Activated naive CD8-positive, alpha-beta T cell treated with anti-CD3 and anti-CD28 coated beads, Interleukin-2, amount 10 ng/mL, durations not matched to agents 7 days and 5 days (primary cell): ENCODE results near the gene LTO1. TPM values are rescaled to one million over a fixed set of nuclear protein-coding genes. Genes with fewer than 3 reads are reported as not detected.

Source experiments
- ATAC-seq: fragments of 150-1000 bp; cut with Tn5 transposase; one replicate; pipeline ENCODE4 v1.10.0; 2021; ENCODE audit warnings: low read depth, moderate library complexity
- POLR2A ChIA-PET: fragments of 350-600 bp; sonication (Branson Sonifier 250); formaldehyde crosslinking; loops from one replicate; lab custom pipeline; 2021; ENCODE audit warnings: antibody characterized with exemption; lab: Charles Lee
- DNase-seq: peaks from one replicate; pipeline ENCODE4 v3.0.0; 2021
- H3K27ac Mint-ChIP-seq: one replicate; pipeline ENCODE4 v1.8.0; 2022; ENCODE audit warnings: mild to moderate bottlenecking, mixed read lengths
- H3K27me3 Mint-ChIP-seq: one replicate; pipeline ENCODE4 v1.8.0; 2022; ENCODE audit warnings: mild to moderate bottlenecking, moderate library complexity, mixed read lengths
- H3K36me3 Mint-ChIP-seq: one replicate; pipeline ENCODE4 v1.8.0; 2021; ENCODE audit warnings: mild to moderate bottlenecking, mixed read lengths
- H3K4me1 Mint-ChIP-seq: one replicate; pipeline ENCODE4 v1.8.0; 2021; ENCODE audit warnings: mixed read lengths
- H3K4me3 Mint-ChIP-seq: one replicate; pipeline ENCODE4 v1.8.0; 2022; ENCODE audit warnings: mild to moderate bottlenecking, moderate library complexity, mixed read lengths
- H3K9me3 Mint-ChIP-seq: one replicate; pipeline ENCODE4 v1.8.0; 2021; ENCODE audit warnings: mixed read lengths
- total RNA-seq, 2 experiments: library from RNA; stranded (reverse); gene quantifications; one replicate each; pipeline ENCODE4 v1.2.3, GENCODE V29; 2021

LTO1 gene
- total RNA-seq, 2 experiments from 2014 or later = 35.0 to 37.1 TPM

DNA sequence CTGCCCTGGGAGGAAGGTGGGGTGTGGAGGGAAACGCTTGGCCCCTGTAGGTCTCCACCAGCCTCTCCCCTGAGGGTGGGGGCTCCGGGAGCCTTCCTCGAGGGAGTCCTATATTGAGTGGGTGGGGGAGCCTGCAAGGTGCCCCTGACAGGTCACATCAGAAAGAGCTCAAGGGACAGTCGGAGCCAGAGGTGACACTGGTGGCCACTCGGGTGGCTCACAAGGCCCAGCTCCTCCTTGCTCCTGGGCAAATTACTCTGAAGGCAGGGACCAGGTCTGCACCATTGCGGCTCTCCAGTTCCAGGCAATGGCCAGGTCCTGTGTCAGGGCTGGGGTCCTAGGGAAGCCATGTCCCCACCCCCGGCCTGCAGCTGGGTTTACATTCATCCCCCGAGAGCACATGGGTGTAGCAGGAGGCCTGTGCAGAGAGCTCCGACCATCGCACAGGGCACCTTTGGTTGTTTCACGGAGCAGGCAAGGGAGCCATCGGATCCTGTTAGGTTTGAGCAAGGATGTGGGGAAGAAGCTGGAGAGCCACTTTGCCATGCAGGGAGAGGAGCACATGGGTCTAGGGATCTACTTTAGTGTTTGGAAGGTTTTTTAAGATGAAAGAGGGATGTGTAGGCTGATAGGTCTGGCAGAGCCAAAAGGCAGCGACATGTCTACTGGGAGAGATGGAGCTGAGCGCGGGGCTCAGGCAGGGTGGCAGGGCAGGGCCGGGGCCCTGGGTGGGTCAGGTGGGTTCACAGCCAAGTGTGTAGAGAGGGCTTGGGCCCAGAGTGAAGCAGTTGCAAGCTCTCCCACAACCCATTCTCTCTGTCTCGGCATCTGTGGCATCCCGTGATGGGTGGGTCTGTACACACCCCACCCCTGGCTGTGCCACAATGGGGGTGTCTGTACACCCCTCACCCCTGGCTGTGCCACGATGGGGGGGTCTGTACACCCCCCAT lies 19.4 kb downstream of the LTO1 start:
- H3K27me3 Mint-ChIP-seq = no peaks in the 10 kb centered on the region
- H3K9me3 Mint-ChIP-seq = no peaks in the 10 kb centered on the region
- no peak for DNase-seq
- POLR2A ChIA-PET = no interaction called here
- H3K4me3 Mint-ChIP-seq = no peak overlapping the region
- H3K36me3 Mint-ChIP-seq = no peaks in the 10 kb centered on the region
- H3K4me1 Mint-ChIP-seq = peaks cover 2% of the 10 kb centered on the region
- no peak overlapping the region for H3K27ac Mint-ChIP-seq
- no peak for ATAC-seq

DNA sequence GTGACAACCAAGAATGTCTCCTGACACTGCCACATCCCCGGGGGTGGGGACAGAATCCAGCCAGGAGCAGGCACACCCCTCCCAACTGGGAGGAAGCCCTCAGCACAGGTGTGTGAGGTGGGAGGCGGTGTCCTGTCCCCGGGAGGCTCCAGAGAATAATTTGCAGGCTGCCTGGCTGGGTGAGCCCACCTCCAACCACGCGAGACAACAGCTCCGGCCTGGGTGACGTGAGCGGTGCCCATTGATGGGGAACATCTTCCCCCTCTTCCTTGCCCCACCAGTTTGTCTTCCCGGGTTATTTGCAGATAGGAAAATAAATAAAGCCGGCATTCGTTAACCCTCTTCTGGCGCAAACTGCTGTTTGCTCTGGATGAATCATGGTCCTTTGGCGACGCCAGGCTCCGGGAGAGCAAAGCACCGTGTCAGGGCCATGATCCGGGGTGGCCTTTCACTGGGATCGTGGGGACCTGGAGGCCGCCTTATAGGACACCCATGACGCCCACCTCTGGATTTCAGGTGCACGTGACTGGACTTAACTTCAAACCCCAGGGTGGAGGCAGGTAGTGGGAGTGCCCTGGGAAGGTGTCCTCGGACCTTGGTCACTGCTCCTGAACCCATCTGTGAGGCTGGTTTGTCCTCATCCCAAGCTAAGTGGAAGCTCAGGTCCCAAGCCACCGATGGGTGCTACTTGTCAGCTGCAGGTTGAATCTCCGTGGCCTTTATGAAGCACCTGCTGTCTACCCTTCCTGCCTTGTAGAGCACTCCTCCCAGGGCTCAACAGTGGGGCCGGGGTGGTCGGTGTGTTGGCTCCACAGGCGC lies 20.3 kb downstream of the LTO1 start:
- H3K9me3 Mint-ChIP-seq = no peaks in the 10 kb centered on the region
- DNase-seq (no peak), ATAC-seq (no peak)
- H3K36me3 Mint-ChIP-seq = no peaks in the 10 kb centered on the region
- H3K4me1 Mint-ChIP-seq = peaks cover 2% of the 10 kb centered on the region
- no peak overlapping the region for H3K27ac Mint-ChIP-seq
- no peak overlapping the region for H3K4me3 Mint-ChIP-seq
- POLR2A ChIA-PET = no interaction called here
- no peaks in the 10 kb centered on the region for H3K27me3 Mint-ChIP-seq

DNA sequence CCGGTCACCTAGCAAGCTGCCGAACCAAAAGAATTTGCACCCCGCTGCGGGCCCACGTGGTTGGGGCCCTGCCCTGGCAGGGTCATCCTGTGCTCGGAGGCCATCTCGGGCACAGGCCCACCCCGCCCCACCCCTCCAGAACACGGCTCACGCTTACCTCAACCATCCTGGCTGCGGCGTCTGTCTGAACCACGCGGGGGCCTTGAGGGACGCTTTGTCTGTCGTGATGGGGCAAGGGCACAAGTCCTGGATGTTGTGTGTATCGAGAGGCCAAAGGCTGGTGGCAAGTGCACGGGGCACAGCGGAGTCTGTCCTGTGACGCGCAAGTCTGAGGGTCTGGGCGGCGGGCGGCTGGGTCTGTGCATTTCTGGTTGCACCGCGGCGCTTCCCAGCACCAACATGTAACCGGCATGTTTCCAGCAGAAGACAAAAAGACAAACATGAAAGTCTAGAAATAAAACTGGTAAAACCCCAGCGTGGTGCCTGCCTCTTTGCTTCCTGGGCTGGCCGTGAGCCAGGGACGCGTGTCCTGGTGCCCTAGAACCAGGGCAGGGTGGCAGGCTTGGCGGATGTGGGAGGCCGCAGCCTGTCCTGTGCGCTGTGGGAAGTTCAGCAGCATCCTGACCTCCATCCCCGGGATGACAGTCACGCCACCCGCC lies 21.0 kb downstream of the LTO1 start:
- DNase-seq (no peak), ATAC-seq (no peak)
- no peaks in the 10 kb centered on the region for H3K9me3 Mint-ChIP-seq
- no peak overlapping the region for H3K27ac Mint-ChIP-seq
- H3K36me3 Mint-ChIP-seq = no peaks in the 10 kb centered on the region
- peaks cover 2% of the 10 kb centered on the region for H3K4me1 Mint-ChIP-seq
- H3K27me3 Mint-ChIP-seq = no peaks in the 10 kb centered on the region
- no peak overlapping the region for H3K4me3 Mint-ChIP-seq
- POLR2A ChIA-PET = no interaction called here

DNA sequence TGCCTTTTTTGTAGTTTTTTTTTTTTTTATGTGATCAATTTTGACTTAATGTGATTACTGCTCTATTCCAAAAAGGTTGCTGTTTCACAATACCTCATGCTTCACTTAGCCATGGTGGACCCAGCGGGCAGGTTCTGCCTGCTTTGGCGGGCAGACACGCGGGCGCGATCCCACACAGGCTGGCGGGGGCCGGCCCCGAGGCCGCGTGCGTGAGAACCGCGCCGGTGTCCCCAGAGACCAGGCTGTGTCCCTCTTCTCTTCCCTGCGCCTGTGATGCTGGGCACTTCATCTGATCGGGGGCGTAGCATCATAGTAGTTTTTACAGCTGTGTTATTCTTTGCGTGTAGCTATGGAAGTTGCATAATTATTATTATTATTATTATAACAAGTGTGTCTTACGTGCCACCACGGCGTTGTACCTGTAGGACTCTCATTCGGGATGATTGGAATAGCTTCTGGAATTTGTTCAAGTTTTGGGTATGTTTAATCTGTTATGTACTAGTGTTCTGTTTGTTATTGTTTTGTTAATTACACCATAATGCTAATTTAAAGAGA lies 21.7 kb downstream of the LTO1 start:
- POLR2A ChIA-PET = no interaction called here
- Mint-ChIP-seq H3K27me3 (no peaks in the 10 kb centered on the region), H3K9me3 (no peaks in the 10 kb centered on the region), H3K4me3 (no peak overlapping the region), H3K4me1 (peaks cover 2% of the 10 kb centered on the region), H3K27ac (no peak overlapping the region), H3K36me3 (no peaks in the 10 kb centered on the region)
- no peak for ATAC-seq
- DNase-seq = no peak

- H3K4me1 Mint-ChIP-seq = peaks cover 2% of the 10 kb centered on the region
- H3K36me3 Mint-ChIP-seq = no peaks in the 10 kb centered on the region
- no peaks in the 10 kb centered on the region for H3K27me3 Mint-ChIP-seq
- H3K9me3 Mint-ChIP-seq = no peaks in the 10 kb centered on the region
- DNase-seq = no peak
- H3K4me3 Mint-ChIP-seq = no peak overlapping the region
- no peak overlapping the region for H3K27ac Mint-ChIP-seq
- no peak for ATAC-seq
- POLR2A ChIA-PET = no interaction called here
These were observed 22.2 kb downstream of the LTO1 start for GRCh38 chr11:69652999-69653398.

GRCh38 chr11:69651834-69652620 lies 23.1 kb downstream of the LTO1 start:
- Mint-ChIP-seq H3K27me3 (no peaks in the 10 kb centered on the region), H3K27ac (no peak overlapping the region), H3K36me3 (no peaks in the 10 kb centered on the region), H3K9me3 (no peaks in the 10 kb centered on the region), H3K4me3 (no peak overlapping the region), H3K4me1 (peaks cover under 1% of the 10 kb centered on the region)
- POLR2A ChIA-PET = no interaction called here
- ATAC-seq = no peak
- DNase-seq = no peak

DNA sequence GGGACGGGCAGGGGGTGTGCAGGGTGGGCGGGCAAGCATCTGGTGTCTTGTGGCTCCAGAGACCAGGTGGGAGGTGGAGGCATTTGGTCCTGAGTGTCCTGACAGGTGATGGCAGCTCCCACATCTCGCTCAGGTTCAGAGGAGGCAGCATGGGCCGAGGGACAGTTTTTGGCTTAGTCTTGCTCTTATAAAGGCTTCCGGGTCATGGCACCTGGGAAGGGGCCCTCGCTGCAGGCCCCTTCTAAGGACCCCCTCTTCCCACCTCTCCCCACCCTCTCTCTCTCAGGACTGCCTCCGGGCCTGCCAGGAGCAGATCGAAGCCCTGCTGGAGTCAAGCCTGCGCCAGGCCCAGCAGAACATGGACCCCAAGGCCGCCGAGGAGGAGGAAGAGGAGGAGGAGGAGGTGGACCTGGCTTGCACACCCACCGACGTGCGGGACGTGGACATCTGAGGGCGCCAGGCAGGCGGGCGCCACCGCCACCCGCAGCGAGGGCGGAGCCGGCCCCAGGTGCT lies 24.3 kb downstream of the LTO1 start:
- H3K9me3 Mint-ChIP-seq = no peaks in the 10 kb centered on the region
- POLR2A ChIA-PET = no interaction called here
- H3K27ac Mint-ChIP-seq = no peak overlapping the region
- no peaks in the 10 kb centered on the region for H3K36me3 Mint-ChIP-seq
- H3K27me3 Mint-ChIP-seq = no peaks in the 10 kb centered on the region
- no peaks in the 10 kb centered on the region for H3K4me1 Mint-ChIP-seq
- ATAC-seq = no peak
- DNase-seq = no peak
- no peak overlapping the region for H3K4me3 Mint-ChIP-seq

DNA sequence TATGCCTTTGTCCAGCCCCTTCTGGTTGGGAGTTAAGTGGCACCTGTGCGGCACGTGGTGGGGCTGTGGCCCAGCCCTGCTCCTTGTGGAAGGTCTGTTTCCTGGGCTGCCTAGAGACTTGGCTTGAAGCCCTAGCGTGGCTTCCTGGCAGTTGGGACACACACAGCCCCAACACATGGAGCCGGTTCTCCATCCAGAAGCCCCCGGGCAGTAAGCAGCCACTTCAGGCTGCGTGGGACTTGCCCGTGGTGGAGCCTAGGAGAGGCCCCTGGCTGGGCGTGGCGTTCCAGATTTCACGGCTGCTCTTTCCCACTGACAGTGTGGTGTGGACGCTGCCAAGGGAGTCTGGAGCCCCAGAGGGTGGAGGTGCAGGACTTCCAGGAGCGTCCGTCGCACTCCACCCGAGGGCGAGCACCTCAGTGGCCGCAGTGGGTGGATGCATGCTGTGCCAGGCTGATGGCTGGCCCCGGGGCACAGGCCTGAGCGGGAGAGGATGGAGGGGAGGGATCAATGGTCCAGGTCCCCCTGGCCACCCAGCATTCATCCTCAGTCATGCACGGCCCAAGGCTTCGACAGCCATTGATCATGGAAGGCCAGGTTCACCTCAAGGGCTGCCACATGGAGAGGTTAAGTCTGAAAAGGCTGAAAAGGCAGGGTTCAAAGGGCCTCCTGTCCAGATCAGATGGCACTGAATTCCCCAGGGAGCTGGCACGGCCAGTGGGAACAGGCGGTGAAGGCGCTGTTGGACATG lies 24.9 kb downstream of the LTO1 start:
- no peaks in the 10 kb centered on the region for H3K9me3 Mint-ChIP-seq
- POLR2A ChIA-PET = no interaction called here
- H3K4me3 Mint-ChIP-seq = no peak overlapping the region
- H3K36me3 Mint-ChIP-seq = no peaks in the 10 kb centered on the region
- ATAC-seq (no peak), DNase-seq (no peak)
- no peak overlapping the region for H3K27ac Mint-ChIP-seq
- H3K4me1 Mint-ChIP-seq = no peaks in the 10 kb centered on the region
- no peaks in the 10 kb centered on the region for H3K27me3 Mint-ChIP-seq

DNA sequence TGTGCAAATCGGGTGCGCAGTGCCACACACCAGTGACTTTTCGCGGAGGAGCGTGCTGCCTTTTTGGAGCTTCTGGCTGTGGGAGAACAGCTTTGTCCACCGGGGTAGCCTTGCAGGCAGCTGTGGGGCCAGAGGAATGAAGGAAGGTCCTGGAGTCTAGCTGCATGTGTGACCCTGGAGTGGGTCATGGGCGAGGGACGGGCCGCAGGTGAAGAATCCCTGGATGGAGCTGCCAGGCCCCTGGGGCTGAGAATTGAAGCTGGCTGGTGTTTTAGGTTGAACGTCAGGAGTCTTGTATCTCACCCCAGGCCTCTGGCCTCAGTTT lies 25.6 kb downstream of the LTO1 start:
- no peak for ATAC-seq
- H3K4me3 Mint-ChIP-seq = no peak overlapping the region
- H3K9me3 Mint-ChIP-seq = no peaks in the 10 kb centered on the region
- no peak for DNase-seq
- no peaks in the 10 kb centered on the region for H3K27me3 Mint-ChIP-seq
- H3K4me1 Mint-ChIP-seq = no peaks in the 10 kb centered on the region
- POLR2A ChIA-PET = no interaction called here
- H3K27ac Mint-ChIP-seq = no peak overlapping the region
- no peaks in the 10 kb centered on the region for H3K36me3 Mint-ChIP-seq

GRCh38 chr11:69648679-69649575 lies 26.2 kb downstream of the LTO1 start:
- no peak overlapping the region for H3K27ac Mint-ChIP-seq
- no peak overlapping the region for H3K4me3 Mint-ChIP-seq
- no peaks in the 10 kb centered on the region for H3K9me3 Mint-ChIP-seq
- POLR2A ChIA-PET = no interaction called here
- no peaks in the 10 kb centered on the region for H3K27me3 Mint-ChIP-seq
- DNase-seq (no peak), ATAC-seq (no peak)
- no peaks in the 10 kb centered on the region for H3K4me1 Mint-ChIP-seq
- no peaks in the 10 kb centered on the region for H3K36me3 Mint-ChIP-seq

- Mint-ChIP-seq H3K36me3 (no peaks in the 10 kb centered on the region), H3K4me1 (no peaks in the 10 kb centered on the region), H3K27ac (no peak overlapping the region), H3K9me3 (no peaks in the 10 kb centered on the region), H3K27me3 (no peaks in the 10 kb centered on the region), H3K4me3 (no peak overlapping the region)
- POLR2A ChIA-PET = no interaction called here
- DNase-seq = no peak
- no peak for ATAC-seq
These were observed 27.2 kb downstream of the LTO1 start for GRCh38 chr11:69647761-69648497.
